ENCODE measurements around the gene LRRC14B.
"Not testable (repeated sequence)": the region's sequence is repeated elsewhere in the genome, so short reads cannot be mapped to it uniquely, and the experiment has no call there.

The LRRC14B gene

DNA sequence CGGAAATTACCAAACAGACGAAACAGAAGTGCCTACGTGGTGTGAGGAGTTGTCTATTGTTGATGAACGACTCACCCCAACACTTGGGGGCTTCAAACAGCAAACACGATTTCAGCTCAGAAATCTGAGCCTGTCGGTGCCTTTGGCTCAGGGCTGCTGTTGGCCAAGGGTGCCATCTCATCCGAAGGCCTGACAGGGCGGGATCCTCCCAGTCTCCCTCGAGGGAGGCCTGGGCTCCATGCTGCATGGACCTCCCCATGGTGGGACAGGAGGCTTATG is 1.3 kb downstream of the LRRC14B start:
- DNase-seq (ENCODE audit: low read depth in 2 of 2), result no peak

DNA sequence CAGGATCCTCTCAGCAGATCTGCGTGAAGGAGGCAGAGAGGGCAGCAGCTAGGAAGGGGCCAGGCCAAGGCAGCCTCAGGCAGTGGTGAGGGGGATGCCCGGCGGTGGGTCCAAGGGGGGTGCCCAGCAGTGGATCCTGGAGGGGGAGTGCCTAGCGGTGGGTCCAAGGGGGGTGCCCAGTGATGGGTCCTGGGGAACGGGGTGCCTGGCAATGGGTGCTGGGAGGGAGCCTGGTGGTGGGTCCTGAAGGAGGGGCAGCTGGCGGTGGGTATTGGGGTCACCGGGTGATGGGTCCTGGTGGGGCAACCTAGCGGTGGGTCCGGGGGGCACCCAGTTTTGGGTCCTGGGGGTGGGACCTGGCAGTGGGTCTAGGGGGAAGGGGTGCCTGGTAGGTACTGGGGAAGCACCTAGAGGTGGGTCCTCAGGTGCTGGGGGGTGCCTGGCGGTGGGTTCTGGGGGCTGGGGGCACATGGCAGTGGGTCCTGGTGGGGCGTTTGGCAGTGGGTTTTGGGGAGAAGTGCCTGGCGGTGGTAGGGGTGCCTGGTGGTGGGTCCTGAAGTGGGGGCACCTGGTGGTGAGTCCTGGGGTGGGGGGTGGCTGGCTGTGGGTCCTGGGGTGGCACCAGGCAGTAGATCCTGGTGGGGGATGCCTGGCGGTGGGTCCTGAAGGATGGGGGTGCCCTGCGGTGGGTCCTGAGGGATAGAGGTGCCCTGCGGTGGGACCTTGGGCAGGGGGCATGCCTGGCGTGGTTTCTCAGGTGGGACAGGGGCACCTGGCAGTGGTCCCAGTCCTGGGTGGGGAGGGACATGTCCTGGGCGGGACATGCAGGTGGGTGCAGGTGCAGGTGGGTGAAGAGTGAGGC is 1.9 kb downstream of the LRRC14B start:
- DNase-seq (ENCODE audit: low read depth in 2 of 2), result no peak

DNA sequence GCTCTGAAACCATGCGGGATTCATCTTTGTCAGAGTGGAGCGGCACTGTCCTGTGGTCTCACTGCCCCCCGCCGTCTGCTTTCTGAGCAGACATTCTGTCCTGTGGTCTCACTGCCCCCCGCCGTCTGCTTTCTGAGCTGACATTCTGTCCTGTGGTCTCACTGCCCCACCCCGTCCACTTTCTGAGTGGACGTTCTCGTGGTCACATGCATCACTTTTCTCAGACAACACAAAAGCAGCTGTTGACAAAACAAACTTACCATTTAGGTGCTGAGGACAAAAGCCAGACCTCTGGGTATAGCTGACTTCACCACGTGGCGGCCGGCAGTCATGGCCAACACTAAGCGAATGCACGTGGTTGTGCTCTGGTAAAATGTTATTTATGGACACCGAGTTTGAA is 2.8 kb downstream of the LRRC14B start:
- no peak for DNase-seq (ENCODE audit: low read depth in 2 of 2)

DNA sequence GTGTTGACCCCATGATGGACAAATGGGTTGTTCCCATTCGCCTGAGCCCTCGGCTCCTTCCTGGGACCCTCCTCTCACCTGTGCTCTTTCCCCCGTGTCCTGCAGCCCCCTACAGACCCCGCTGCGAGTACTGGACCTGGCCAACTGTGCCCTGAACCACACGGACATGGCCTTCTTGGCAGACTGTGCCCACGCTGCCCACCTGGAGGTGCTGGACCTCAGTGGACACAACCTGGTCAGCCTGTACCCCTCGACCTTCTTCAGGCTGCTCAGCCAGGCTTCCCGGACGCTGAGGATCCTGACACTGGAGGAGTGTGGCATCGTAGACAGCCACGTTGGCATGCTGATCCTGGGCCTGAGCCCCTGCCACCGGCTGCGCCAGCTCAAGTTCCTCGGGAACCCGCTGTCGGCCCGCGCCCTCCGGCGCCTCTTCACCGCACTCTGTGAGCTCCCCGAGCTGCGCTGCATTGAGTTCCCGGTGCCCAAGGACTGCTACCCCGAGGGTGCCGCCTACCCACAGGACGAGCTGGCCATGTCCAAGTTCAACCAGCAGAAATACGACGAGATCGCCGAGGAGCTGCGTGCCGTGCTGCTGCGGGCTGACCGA is 3.4 kb downstream of the LRRC14B start:
- DNase-seq (ENCODE audit: low read depth in 2 of 2), result no peak

DNA sequence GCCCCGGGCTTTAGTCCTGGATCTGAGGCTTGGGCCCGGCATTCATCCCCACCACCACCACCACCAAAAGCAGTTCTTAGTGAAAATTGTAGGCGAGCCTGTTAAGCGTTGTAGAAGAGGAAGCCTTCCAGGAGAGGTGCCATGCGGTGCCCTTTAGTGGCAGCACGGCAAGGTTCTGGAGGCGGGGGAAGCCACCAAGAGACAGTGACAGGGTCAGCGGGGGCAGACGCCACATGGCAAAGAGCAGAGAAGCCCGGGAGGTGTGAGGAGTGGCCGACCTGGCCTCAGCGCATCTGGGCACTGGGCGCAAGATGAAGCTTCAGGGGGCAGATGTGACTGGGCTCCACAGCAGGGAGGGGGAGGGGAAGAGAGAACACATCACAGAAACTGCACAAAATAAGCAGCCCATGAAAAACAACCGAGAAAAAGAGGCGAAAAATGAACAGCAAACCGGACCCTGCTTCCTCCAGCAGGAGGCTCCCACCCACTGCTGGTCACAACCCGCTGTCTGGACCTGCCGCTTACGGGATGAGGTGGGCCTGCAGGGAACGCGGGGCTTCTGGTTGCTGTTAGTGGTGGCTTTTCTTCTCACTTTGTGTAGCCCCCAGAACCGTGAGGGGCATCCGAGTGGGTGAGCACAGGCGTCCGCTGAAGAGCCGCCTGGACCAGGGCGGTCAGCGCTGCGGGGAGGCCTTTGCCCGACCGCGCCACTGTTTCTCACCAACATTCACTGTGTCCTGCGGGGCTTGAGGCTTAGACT is 4.3 kb downstream of the LRRC14B start:
- DNase-seq (ENCODE audit: low read depth in 2 of 2), result no peak

DNA sequence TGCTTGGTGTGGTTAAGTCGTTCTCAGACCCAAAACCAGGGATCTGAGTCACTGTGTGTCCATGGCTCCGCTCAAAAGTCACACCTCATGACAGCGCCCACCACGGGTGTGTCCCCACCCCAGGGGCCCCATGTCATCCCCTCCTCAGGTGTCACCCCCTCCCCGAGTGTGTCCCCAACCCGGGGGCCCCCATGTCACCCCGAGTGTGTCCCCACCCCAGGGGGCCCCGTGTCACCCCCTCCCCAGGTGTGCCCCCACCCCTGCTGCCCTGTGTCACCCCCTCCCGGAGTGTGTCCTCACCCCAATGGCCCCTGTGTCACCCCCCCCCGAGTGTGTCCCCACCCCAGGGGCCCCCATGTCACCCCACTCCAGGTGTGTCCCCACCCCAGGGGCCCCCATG is 5.1 kb downstream of the LRRC14B start:
- DNase-seq (ENCODE audit: low read depth in 2 of 2), result no peak

DNA sequence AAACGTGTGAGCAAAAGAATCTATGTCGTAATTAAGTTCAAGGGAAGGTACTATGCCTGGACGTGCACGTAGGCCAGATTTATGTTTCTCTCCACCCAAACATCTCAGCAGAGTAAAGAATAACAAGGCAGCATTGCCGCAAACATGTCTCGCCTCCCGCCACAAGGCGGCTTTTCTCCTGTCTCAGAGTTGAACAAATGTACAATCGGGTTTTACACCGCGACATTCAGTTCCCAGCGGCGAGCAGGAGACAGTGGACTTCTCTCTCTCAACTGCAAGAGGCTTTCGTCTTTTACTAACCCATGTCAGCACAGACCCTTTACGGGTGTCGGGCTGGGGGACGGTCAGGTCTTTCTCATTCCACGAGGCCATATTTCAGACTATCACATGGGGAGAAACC is 5.7 kb downstream of the LRRC14B start:
- not testable (repeated sequence) for DNase-seq (ENCODE audit: low read depth in 2 of 2)

DNA sequence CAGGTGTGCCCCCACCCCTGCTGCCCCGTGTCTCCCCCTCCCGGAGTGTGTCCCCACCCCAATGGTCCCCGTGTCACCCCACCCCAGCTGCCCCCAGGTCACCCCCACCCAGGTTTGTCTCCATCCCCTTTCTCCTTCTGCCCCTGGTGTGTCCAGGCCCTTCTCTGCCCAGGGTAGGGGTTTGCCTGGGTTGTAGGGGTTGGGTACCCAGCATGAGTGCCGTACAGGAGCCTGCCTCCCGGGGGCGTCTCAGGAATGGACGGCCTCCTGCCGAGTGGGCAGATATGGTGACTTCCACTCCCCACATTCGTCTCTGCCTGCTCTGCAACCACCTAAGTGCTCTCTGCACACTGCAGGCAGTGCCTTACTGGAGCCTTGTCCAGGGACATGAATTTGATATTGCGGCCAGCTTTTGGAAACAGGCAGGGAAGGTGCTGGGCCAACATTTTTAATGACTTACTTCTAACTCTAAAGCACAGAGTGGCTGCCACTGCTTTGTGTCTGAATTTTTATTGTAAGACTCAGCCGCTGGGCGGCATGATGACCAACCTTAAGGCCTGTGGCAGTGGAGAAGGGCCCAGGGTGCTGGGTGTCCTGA is 6.7 kb downstream of the LRRC14B start:
- no peak for DNase-seq (ENCODE audit: low read depth in 2 of 2)

DNA sequence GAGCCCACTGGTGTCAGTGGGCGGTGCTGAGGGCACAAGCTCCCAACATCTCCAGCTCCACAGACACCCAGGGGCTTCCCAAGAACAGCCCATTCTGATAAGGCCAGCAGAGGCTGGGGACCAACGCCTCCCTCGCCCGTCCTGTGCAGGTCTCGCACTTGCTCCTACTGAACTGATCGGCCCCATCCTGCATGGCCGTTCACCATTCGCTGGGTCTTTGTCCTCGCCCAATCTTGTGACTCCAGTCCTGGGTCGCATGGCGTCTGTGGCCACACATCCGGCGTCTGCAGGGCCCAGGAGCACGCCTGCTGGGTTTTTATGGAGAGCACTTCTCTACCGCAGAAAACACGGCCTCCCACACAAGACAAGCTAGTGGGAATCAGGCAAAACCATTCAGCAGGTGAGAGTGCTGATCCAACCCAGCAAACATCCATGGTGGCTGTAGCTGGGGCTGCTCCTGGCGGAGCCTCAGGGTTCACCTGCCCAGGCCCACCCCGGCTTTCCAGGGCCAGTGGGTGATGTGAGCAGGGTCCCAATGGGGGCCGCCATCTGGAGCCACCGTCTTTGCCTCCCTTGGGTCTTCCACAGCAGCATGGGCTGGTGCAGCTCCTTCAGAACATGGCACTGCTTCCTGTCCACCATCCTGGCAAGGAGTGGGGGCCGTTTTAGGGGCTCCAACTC is 7.4 kb downstream of the LRRC14B start:
- DNase-seq (ENCODE audit: low read depth in 2 of 2), result no peak

DNA sequence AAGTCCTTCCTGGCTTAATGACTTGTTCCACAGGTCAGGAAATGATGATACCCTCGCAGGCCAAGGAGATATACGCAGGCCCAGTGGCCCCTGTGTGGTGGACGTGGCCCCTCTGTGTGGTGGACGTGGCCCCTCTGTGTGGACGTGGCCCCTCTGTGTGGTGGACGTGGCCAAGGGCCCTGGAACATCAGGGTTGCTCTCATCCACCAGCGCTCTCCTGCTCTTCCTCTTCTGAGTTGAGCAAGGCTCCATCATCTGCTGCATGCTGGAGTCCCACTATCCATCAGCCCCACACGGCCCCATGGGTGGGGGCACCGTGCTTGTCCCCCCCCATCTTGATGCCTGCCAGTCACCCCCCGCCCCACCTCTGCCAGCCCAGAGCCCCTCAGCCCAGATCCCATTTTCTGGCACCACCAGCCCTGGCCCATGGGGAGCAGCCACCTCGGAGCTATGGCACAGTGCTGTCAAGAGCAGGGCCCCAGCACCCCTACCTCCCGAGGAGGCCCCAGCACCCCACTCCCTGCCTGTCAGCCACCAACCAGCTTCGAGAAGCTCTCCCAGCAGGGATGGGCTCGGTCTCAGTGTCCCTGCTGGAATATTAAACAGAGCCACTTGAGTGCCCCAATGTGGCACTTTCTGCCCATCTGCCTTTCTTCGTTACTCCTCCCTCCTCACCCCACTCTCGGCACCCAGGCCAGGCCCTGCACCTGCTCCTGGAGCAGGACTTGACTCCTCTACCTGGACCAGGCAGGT is 8.1 kb downstream of the LRRC14B start:
- no peak for DNase-seq (ENCODE audit: low read depth in 2 of 2)

DNA sequence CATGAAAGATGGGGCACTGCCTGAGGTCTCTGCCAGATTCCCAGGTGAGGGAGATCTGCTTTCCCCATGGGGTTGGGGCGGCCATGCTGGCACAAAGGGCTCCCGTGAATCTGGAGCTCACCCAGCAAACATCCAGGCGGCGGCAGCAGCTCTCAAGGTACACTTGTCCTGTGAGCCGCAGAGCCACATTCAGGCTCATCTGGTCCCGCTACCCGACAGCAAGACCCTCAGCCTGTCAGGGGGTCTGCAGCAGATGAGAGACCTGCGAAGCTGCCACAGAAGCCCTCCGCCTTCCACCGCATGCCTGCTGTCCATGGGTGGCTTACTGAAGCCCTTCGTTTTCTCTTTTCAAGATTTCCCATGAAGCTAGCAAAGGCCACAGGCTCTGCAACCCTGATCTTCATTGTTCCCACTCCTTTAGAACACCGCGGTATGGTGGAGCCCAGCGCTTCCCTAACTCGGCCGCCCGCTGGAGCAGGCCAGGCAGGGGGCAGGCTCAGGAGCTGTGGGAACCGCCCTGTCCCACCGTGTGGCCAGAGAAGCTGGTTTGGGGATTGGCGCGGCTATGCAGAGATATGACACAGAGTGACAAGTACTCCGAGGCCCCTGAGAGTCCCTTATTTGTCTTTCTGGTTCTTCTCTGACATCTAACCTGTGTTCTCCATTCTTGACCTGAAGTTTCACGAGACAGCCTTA is 8.8 kb downstream of the LRRC14B start:
- DNase-seq (ENCODE audit: low read depth in 2 of 2), result no peak

DNA sequence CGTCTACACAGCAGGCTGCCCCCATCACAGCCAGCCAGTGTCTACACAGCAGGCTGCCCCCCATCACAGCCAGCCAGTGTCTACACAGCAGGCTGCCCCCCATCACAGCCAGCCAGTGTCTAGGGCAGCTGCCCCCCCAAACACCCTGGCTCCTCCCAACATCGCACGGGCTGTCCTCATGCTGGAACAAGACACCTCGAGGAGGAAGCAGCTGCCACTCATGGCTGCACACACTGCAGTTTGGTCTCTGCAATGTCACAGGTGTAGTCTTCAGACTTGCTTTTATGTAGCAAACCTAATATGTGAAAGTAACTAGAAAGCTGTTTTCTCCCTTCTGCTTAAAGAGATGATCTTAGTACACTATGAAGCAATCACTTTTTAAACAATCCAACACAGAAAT is 9.7 kb downstream of the LRRC14B start:
- no peak for DNase-seq (ENCODE audit: low read depth in 2 of 2)

DNA sequence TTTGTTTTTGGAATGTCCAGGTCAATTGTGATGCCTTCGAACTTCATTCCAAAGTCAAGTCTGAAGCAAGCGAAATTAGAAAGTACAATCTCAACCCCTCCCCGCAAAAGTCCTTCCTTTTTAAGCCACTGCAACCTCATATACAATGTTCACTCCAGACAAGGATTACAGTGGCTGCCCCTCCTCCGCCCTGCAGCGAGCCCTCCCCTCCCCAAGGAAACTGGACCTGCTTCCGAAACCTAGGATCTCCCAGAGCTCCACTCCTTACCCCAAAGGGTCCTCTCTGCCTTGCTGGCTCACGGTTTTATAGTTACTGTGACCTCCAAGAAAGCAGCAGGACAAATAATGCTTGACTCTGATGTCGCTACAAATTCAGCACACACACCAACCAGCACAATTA is 10.4 kb downstream of the LRRC14B start:
- no peak for DNase-seq (ENCODE audit: low read depth in 2 of 2)

DNA sequence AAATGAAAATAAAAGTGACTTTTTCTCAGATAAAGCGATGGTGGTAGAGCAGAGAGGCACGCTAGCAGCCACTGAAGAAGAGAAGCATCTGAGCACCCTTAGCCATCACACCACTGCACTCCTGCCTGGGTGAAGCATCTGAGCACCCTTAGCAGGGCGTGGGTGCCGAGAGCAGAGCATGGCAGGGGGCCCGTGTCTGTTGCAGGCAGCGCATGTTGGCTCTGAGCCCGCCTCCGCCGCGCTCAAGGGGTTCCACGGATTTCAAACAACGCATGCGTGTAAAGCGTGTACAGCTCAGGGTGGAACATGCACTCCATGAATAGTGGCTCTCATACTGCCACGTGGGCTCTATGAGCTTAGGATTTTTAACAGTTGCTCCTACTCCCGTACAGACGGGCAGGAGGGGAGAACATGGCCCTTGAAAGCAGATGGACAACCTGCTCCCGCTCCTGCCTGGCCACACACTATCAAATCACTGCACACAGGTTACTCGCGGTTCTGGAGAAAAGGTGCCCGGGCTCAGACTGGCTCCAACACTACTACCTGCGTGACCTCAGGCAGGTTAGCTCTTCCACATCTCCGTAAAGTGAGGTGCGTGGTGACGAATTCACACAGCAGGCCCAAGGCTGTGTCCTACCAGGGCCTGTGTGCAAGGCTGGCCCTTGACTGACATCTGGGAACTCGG is 12.1 kb downstream of the LRRC14B start:
- no peak for DNase-seq (ENCODE audit: low read depth in 2 of 2)

DNA sequence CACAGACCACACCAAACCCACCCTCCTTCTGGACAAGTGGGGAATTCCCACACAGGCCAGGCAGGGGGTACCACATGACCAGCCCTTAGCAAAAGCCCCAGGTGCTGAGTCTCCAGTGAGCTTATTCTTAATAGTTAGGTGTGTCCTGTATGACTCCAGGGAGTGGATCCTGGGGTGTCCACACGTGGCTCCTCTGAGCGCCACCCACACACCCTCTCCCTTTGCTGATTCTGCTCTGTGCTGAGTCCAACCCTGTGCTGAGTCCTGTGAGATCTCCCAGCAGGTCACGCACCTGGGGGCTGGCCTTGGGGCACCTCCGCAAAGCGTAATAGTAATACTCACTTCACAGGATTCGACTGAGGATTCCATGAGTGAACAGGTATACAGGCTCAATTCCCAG is 12.7 kb downstream of the LRRC14B start:
- no peak for DNase-seq (ENCODE audit: low read depth in 2 of 2)

DNA sequence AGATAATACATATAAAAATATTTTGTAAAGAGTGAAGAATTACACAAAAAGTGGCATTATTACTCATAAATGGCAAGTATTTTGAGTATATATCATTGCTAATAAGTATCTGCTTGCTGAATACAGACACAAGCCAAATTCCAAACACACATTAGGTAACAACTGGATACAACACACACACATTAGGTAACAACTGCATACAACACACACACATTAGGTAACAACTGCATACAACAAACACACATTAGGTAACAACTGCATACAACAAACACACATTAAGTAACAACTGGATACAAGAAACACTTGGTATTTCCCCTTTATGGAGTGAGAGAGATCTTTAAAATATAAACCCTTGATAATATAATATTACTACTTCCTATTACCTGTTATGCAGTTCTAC is 13.2 kb downstream of the LRRC14B start:
- no peak for DNase-seq (ENCODE audit: low read depth in 2 of 2)

DNA sequence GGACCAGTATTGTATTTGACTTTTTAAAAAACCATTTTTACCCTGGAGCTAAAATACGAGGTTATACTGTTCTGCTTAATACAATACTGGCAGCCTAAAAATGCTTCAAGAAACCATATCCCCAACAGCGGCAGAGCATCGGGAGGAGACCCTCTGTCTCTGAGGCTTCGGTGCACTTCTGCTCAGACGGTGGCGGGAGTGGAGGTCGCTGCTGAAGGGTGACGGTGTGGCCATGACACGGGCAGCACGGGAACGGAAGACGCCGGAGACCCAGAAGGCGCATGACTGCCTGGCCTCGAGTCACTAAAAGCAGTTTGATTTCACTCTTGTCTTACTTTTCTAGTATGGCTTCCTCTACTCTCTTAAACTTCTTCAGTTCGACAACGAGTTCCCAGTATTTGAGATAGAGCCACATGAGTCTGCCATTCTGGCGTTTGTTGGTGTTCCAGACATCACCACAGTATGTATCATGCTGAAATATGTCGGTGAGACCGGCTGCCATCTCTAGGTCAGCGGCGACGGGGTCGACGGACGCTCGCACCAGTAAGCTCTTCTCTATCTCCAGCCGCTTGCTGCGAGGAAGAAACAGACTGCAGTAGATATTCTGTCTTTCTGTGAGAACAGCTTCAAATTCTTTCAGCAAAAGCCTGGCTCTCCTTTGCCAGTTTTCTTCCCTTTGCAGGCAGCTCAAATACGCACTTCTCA is 13.8 kb downstream of the LRRC14B start:
- no peak for DNase-seq (ENCODE audit: low read depth in 2 of 2)

DNA sequence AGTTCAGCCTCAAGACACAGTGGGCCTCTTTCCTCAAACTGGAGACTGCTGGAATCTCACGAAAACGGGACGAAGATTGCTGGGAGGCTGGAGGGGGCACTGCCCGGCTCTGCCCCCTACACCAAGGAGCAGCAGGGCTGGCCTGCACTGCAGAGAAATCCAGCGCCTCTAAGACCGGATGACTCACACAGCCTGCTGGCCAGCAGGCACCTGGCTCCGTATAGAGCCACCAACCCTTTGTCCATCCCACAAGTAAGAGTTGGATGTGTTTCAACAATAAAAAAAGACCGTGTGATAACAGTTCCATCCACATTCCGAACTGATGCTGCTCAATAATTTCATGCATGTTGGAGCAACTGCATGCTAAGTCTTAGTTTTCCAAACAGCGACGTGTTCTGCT is 15.1 kb downstream of the LRRC14B start:
- DNase-seq (ENCODE audit: low read depth in 2 of 2), result no peak

DNA sequence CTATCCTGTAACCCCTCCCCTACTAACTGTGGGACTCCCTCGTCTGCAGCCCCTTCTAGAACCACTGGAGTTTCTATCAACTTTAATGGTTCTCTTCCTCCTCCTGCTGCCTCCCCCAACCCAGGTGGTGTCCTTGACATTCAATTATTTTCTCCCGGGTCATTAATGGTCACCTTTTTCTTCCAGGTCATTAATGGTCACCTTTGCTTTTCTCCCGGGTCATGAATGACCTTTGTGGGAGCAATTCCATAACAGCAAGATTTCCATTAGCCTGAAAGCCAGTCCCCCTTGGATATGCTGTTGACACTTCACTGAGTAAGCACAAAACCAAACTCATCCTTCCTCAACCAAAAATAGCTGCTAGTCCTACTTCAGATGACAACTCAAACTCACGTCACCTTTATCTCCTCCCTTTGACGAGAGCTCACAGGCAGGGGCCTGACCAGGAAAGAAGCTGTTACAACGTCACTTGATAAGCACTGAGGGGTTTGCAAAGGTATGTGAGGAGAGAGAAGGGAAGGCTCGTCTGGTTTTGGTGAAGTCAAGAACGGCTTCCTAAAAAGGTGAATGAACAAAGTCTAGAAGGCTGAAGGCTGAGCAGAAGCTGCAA is 15.7 kb downstream of the LRRC14B start:
- DNase-seq (ENCODE audit: low read depth in 2 of 2), result no peak

Measured in stimulated activated CD4-positive, alpha-beta T cell treated with anti-CD3 and anti-CD28 coated beads, Interleukin-15, amount 100 ng/mL, for 48 hours (primary cell).